Testis (tissue), 3 donors: Measurements from ENCODE around the gene DHX9. TPM values are rescaled to one million over a fixed set of nuclear protein-coding genes. Genes with fewer than 3 reads are reported as not detected.

Experiments used
- DNase-seq: peaks from one replicate; pipeline ENCODE4 v3.0.0-alpha.2; 2019
- H3K27ac ChIP-seq, 2 donors: fragments of 200-600 bp; sonication (generic); one replicate each; pipeline ENCODE4 v1.5.1; 2019
- H3K27me3 ChIP-seq: fragments of 200-600 bp; sonication (generic); one replicate; pipeline ENCODE4 v1.5.1; 2019
- H3K36me3 ChIP-seq: fragments of 200-600 bp; sonication (generic); one replicate; pipeline ENCODE4 v1.5.1; 2017; ENCODE audit warnings: low read depth; ENCODE audit errors: missing control alignments
- H3K4me1 ChIP-seq: fragments of 200-600 bp; sonication (generic); one replicate; pipeline ENCODE4 v1.5.1; 2019
- H3K4me3 ChIP-seq, 2 donors: fragments of 200-600 bp; sonication (generic); one replicate each; pipeline ENCODE4 v1.5.1; 2017 to 2019
- H3K9me3 ChIP-seq: fragments of 200-600 bp; sonication (generic); one replicate; pipeline ENCODE4 v1.5.1; 2017
- CTCF ChIP-seq, 3 experiments: fragments of 450-650 bp in 2 of 3; fragments of 200-600 bp in 1 of 3; sonication (generic) in 1 of 3; IDR thresholded peaks; one replicate each; pipeline ENCODE4 v1.5.1; 2016 to 2019; ENCODE audit warnings: antibody characterized with exemption in 3 of 3, mild to moderate bottlenecking in 2 of 3, moderate library complexity in 1 of 3
- POLR2A ChIP-seq: fragments of 450-650 bp; IDR thresholded peaks from one replicate; pipeline ENCODE4 v1.6.1; 2017; ENCODE audit warnings: antibody characterized with exemption, mild to moderate bottlenecking, moderate library complexity
- WGBS, 2 donors: methylation state at CpG; one replicate each; pipeline ENCODE4 v1.1.5; 2018; 5-methylcytosine and 5-hydroxymethylcytosine counted together
- intact Hi-C: fragments of 100-400 bp; cut with DNase I; formaldehyde crosslinking; loops from one replicate; pipeline ENCODE4 v1.15.1; 2023; ENCODE audit warnings: low total_unique reads
- polyA plus RNA-seq: library from polyadenylated mRNA; stranded (reverse); fragments of 350-450 nt; fragmentation: Illumina TruSeq; extraction: RNeasy Lipid Tissue Mini Kit (QIAGEN cat#74804); gene quantifications from one replicate; pipeline ENCODE4 v1.2.3, GENCODE V29; 2014; ENCODE audit warnings: low read depth, low replicate concordance; ENCODE audit not compliant: insufficient read depth
- total RNA-seq, 2 donors: library from RNA; depleted of rRNA; stranded (reverse); fragments of >200 nt; gene quantifications; one replicate each; pipeline ENCODE4 v1.2.3, GENCODE V29; 2016

Gene DHX9
- total and polyA plus RNA-seq, 3 donors from 2014 or later: 117 to 163 (median 139) TPM

- H3K4me1 ChIP-seq: no peaks in the 10 kb centered on the region
- intact Hi-C loops: no loop called here
- 87 to 89% methylated on average over 8 of the region's 8 CpGs for WGBS, 2 donors
- TF ChIP-seq POLR2A (no peak), CTCF (IDR thresholded peaks at IDR 0.05) (no peak)
- no peaks in the 10 kb centered on the region for H3K9me3 ChIP-seq
- H3K27me3 ChIP-seq: no peaks in the 10 kb centered on the region
- H3K27ac ChIP-seq: no peak overlapping the region
- H3K36me3 ChIP-seq: no peaks in the 10 kb centered on the region
- H3K4me3 ChIP-seq: no peak overlapping the region
- DNase-seq: no peak
Observed at GRCh38 chr1:182795563-182796228, 43.5 kb upstream of the DHX9 start.

GRCh38 chr1:182802006-182802803 is 36.9 kb upstream of the DHX9 start:
- no peak for DNase-seq
- no peak for TF ChIP-seq POLR2A
- TF ChIP-seq CTCF (IDR thresholded peaks at IDR 0.05): no peak
- WGBS, 2 donors: 78 to 85% methylated on average over 4 of the region's 4 CpGs
- intact Hi-C loops: no loop called here
- H3K27ac ChIP-seq: no peak overlapping the region
- no peaks in the 10 kb centered on the region for H3K4me1 ChIP-seq
- no peaks in the 10 kb centered on the region for H3K9me3 ChIP-seq
- no peaks in the 10 kb centered on the region for H3K27me3 ChIP-seq
- no peaks in the 10 kb centered on the region for H3K36me3 ChIP-seq
- no peak overlapping the region for H3K4me3 ChIP-seq

- H3K9me3 ChIP-seq: no peaks in the 10 kb centered on the region
- no peak for TF ChIP-seq POLR2A
- H3K4me1 ChIP-seq: no peaks in the 10 kb centered on the region
- 90 to 92% methylated on average over 1 of the region's 1 CpG for WGBS, 2 donors
- no peak overlapping the region for H3K4me3 ChIP-seq
- H3K27me3 ChIP-seq: no peaks in the 10 kb centered on the region
- no peaks in the 10 kb centered on the region for H3K36me3 ChIP-seq
- no peak overlapping the region for H3K27ac ChIP-seq
- no peak for DNase-seq
- intact Hi-C loops: no loop called here
Observed at GRCh38 chr1:182803846-182804245, 35.3 kb upstream of the DHX9 start.

- 83 to 91% methylated on average over 7 to 11 of the region's 11 CpGs for WGBS, 2 donors
- DNase-seq: no peak
Observed at GRCh38 chr1:182806015-182806678, 33.0 kb upstream of the DHX9 start.

More at GRCh38 chr1:182806015-182806678, 33.0 kb upstream of the DHX9 start:
- Histone ChIP-seq H3K27ac (no peak overlapping the region), H3K9me3 (no peaks in the 10 kb centered on the region), H3K4me3 (no peak overlapping the region), H3K27me3 (no peaks in the 10 kb centered on the region), H3K4me1 (no peaks in the 10 kb centered on the region), H3K36me3 (no peaks in the 10 kb centered on the region)
- no peak for TF ChIP-seq POLR2A
- TF ChIP-seq CTCF (IDR thresholded peaks at IDR 0.05): no peak
- intact Hi-C loops: no loop called here
